ENCODE measurements around the gene SLIRP.

The SLIRP gene

GRCh38 chr14:77681196-77682157, 26.4 kb upstream of the SLIRP start:
- Histone ChIP-seq H3K9ac (ENCODE audit: low read depth, low read length) (no peak overlapping the region), H3K36me3 (ENCODE audit: insufficient read depth, low read length) (peaks cover 43% of the 10 kb centered on the region; the same call in 1 of the 2 replicates), H3K27ac (ENCODE audit: low read length) (no peak overlapping the region), H3K4me1 (ENCODE audit: insufficient read depth, low read length) (no peaks in the 10 kb centered on the region), H3K79me2 (ENCODE audit: insufficient read depth, low read length) (no peaks in the 10 kb centered on the region), H3K4me2 (ENCODE audit: insufficient read depth, low read length) (no peak overlapping the region), H3K9me3 (ENCODE audit: insufficient read depth, low read length, severe bottlenecking) (no peaks in the 10 kb centered on the region), H4K20me1 (ENCODE audit: insufficient read depth, low read length) (no peaks in the 10 kb centered on the region), H2AFZ (ENCODE audit: low read depth, low read length) (no peak overlapping the region), H3K27me3 (ENCODE audit: insufficient read depth, low read length, poor library complexity) (no peaks in the 10 kb centered on the region), H3K4me3 (ENCODE audit: low read depth in 1 of 2, low read length in 2 of 2) (no peak overlapping the region)
- TF ChIP-seq CTCF (IDR thresholded peaks at IDR 0.05; ENCODE audit: borderline replicate concordance, extremely low read depth, low read length, poor library complexity, severe bottlenecking): no peak
- TF ChIP-seq EZH2 (IDR thresholded peaks at IDR 0.05; ENCODE audit: borderline replicate concordance, low read depth, low read length, severe bottlenecking): no peak
- DNase-seq: no peak
- no peak for ATAC-seq (ENCODE audit: insufficient read depth, low read depth)

- Histone ChIP-seq H2AFZ (ENCODE audit: low read depth, low read length) (no peak overlapping the region), H3K9ac (ENCODE audit: low read depth, low read length) (no peak overlapping the region), H3K4me2 (ENCODE audit: insufficient read depth, low read length) (no peak overlapping the region), H3K27me3 (ENCODE audit: insufficient read depth, low read length, poor library complexity) (no peaks in the 10 kb centered on the region), H3K4me1 (ENCODE audit: insufficient read depth, low read length) (no peaks in the 10 kb centered on the region), H4K20me1 (ENCODE audit: insufficient read depth, low read length) (no peaks in the 10 kb centered on the region), H3K9me3 (ENCODE audit: insufficient read depth, low read length, severe bottlenecking) (no peaks in the 10 kb centered on the region), H3K27ac (ENCODE audit: low read length) (no peak overlapping the region), H3K4me3 (ENCODE audit: low read depth in 1 of 2, low read length in 2 of 2) (no peak overlapping the region), H3K36me3 (ENCODE audit: insufficient read depth, low read length) (peaks cover 42% of the 10 kb centered on the region; the same call in 1 of the 2 replicates), H3K79me2 (ENCODE audit: insufficient read depth, low read length) (no peaks in the 10 kb centered on the region)
- DNase-seq (no peak), ATAC-seq (ENCODE audit: insufficient read depth, low read depth) (no peak)
- no peak for TF ChIP-seq CTCF (IDR thresholded peaks at IDR 0.05; ENCODE audit: borderline replicate concordance, extremely low read depth, low read length, poor library complexity, severe bottlenecking)
- no peak for TF ChIP-seq EZH2 (IDR thresholded peaks at IDR 0.05; ENCODE audit: borderline replicate concordance, low read depth, low read length, severe bottlenecking)
Observed at GRCh38 chr14:77682158-77682553, 25.7 kb upstream of the SLIRP start.

- TF ChIP-seq CTCF (IDR thresholded peaks at IDR 0.05; ENCODE audit: borderline replicate concordance, extremely low read depth, low read length, poor library complexity, severe bottlenecking) (no peak), EZH2 (IDR thresholded peaks at IDR 0.05; ENCODE audit: borderline replicate concordance, low read depth, low read length, severe bottlenecking) (no peak)
- Histone ChIP-seq H3K79me2 (ENCODE audit: insufficient read depth, low read length) (peaks cover under 1% of the 10 kb centered on the region; the same call in 1 of the 2 replicates), H3K4me2 (ENCODE audit: insufficient read depth, low read length) (no peak overlapping the region), H3K4me1 (ENCODE audit: insufficient read depth, low read length) (no peaks in the 10 kb centered on the region), H3K36me3 (ENCODE audit: insufficient read depth, low read length) (peaks cover 55% of the 10 kb centered on the region), H3K4me3 (ENCODE audit: low read depth in 1 of 2, low read length in 2 of 2) (no peak overlapping the region), H2AFZ (ENCODE audit: low read depth, low read length) (no peak overlapping the region), H3K27me3 (ENCODE audit: insufficient read depth, low read length, poor library complexity) (no peaks in the 10 kb centered on the region), H3K9ac (ENCODE audit: low read depth, low read length) (no peak overlapping the region), H3K27ac (ENCODE audit: low read length) (no peak overlapping the region), H4K20me1 (ENCODE audit: insufficient read depth, low read length) (peaks cover 1% of the 10 kb centered on the region; the same call in 1 of the 2 replicates), H3K9me3 (ENCODE audit: insufficient read depth, low read length, severe bottlenecking) (no peaks in the 10 kb centered on the region)
- ATAC-seq (ENCODE audit: insufficient read depth, low read depth): no peak
- no peak for DNase-seq
Observed at GRCh38 chr14:77691259-77691658, 16.6 kb upstream of the SLIRP start.
